ENCODE results near the gene CLCN7. TPM values are rescaled to one million over a fixed set of nuclear protein-coding genes. Genes with fewer than 3 reads are reported as not detected.

The CLCN7 gene
- total RNA-seq, 1 experiment from 2014 or later: 110 TPM

DNA sequence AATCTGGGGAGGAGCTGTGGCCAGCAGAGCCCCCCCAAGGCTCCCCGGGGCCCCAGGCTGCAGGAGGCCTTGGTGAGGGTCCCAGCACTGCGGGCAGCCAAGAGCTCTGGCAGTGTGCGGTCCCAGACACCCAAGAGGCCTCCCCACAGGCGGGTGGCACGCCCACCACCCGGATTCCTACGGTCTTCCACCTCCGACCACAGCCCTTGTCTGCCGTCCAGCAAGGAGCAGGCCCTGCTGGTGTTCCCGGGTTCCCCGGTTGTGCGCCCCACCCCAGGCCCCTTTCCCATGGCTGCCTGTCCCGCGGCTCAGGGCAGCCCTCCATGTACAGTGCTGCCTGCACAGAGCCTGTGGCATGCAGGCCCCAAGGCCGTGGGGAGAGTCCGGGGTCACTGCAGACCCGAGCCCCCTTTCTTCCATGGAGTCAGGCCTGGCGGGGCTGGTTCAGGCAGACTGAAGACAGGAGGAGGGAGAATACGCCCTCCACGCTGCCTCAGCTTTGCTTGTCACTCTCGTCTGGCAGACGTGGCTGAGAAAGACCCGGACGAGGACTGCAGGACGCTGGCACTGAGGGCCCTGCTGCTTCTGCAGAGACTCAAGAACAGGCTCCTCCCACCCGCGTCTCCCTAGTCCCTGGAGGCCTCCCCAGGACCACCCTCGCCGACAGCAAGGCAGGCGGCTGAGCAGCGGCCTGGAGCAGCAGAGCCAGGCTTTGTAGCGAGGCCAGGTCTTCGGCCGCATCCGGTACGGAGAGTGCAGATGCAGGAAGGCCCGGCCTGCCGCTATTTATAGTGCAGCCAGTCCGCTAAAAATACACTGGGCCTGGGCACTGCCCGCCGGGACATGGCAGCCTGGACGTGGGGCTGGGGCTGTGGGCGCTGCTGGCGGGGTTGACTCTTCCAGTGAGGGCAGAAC lies 34.7 kb upstream of the CLCN7 start:
- intact Hi-C loops (cut with micrococcal nuclease; ENCODE audit: unreplicated experiment): no loop called here
- no peaks in the 10 kb centered on the region for H3K79me2 ChIP-seq (ENCODE audit: low read depth)
- no peak overlapping the region for H3K4me2 ChIP-seq
- DNase-seq: no peak
- no peaks in the 10 kb centered on the region for H3K9me2 ChIP-seq (ENCODE audit: insufficient read depth)
- no peaks in the 10 kb centered on the region for H3K9me3 ChIP-seq (ENCODE audit: insufficient read depth, low read depth)
- H4K20me1 ChIP-seq (ENCODE audit: insufficient read depth): no peaks in the 10 kb centered on the region
- no peaks in the 10 kb centered on the region for H3K27me3 ChIP-seq (ENCODE audit: insufficient read depth, low read depth)
- no peaks in the 10 kb centered on the region for H3K36me3 ChIP-seq (ENCODE audit: low read depth)
- H3K27ac ChIP-seq: no peak overlapping the region
- POLR2A ChIA-PET (ENCODE audit: unreplicated experiment): no interaction called here
- TF ChIP-seq, protein P1, sequence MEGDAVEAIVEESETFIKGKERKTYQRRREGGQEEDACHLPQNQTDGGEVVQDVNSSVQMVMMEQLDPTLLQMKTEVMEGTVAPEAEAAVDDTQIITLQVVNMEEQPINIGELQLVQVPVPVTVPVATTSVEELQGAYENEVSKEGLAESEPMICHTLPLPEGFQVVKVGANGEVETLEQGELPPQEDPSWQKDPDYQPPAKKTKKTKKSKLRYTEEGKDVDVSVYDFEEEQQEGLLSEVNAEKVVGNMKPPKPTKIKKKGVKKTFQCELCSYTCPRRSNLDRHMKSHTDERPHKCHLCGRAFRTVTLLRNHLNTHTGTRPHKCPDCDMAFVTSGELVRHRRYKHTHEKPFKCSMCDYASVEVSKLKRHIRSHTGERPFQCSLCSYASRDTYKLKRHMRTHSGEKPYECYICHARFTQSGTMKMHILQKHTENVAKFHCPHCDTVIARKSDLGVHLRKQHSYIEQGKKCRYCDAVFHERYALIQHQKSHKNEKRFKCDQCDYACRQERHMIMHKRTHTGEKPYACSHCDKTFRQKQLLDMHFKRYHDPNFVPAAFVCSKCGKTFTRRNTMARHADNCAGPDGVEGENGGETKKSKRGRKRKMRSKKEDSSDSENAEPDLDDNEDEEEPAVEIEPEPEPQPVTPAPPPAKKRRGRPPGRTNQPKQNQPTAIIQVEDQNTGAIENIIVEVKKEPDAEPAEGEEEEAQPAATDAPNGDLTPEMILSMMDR (conservative IDR thresholded peaks at IDR 0.05): no peak
- TF ChIP-seq EZH2 (IDR thresholded peaks at IDR 0.05; ENCODE audit: low read depth): no peak
- H3K4me1 ChIP-seq (replicated peaks; ENCODE audit: insufficient read depth): no peaks in the 10 kb centered on the region
- CTCF ChIA-PET: no interaction called here
- no peak overlapping the region for H2AFZ ChIP-seq
- H3K4me3 ChIP-seq: no peak overlapping the region
- H3F3A ChIP-seq (ENCODE audit: insufficient read depth, low read depth): peaks cover 4% of the 10 kb centered on the region; the same call in 1 of the 2 replicates
- no TSS peak for BruUV-seq (replicated peaks)

GRCh38 chr16:1508494-1509187 lies 33.8 kb upstream of the CLCN7 start:
- H3K36me3 ChIP-seq (ENCODE audit: low read depth): no peaks in the 10 kb centered on the region

DNA sequence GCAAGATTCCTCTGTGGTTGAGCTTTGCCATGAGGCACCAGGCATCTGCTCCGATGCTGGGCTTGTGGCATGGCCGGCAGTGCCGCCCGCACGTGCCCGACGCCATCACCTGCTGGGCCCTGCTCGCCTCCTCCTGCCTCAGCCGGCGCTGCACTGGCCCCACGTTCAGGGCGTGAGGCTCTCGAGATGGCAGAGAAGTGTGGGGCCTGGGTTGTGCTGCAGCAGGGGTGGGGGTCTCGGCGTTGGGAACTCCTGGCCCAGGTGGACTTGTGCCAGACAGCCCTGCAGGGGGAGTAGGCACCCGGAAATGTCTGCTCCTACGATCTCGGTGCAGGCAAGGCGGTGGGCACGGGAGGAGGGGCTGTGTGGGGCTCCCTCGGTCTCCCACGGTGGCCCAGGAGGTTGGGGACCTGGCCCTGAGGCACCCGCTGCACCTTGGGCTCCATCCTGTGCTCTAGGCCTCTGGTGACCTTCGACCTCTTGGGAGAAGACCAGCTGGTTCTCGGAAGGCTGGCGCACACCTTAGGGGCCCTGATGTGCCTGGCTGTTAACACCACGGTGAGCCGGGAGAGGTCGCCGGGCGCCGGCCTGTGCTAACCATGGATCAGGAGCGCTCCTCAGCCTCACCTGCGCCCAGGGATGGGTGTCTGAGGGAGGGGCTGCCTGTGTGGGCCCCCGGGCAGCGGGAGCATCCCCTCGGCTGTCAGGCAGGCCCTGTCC lies 31.8 kb upstream of the CLCN7 start:
- no peaks in the 10 kb centered on the region for H3K4me1 ChIP-seq (replicated peaks; ENCODE audit: insufficient read depth)
- no TSS peak for BruUV-seq (replicated peaks)
- TF ChIP-seq, protein P1 (conservative IDR thresholded peaks at IDR 0.05): no peak
- TF ChIP-seq EZH2 (IDR thresholded peaks at IDR 0.05; ENCODE audit: low read depth): no peak
- POLR2A ChIA-PET (ENCODE audit: unreplicated experiment): no interaction called here
- DNase-seq: no peak
- CTCF ChIA-PET: no interaction called here
- no peak overlapping the region for H3K4me2 ChIP-seq
- H2AFZ ChIP-seq: no peak overlapping the region
- no peaks in the 10 kb centered on the region for H3K36me3 ChIP-seq (ENCODE audit: low read depth)
- H3K27ac ChIP-seq: no peak overlapping the region
- H3K27me3 ChIP-seq (ENCODE audit: insufficient read depth, low read depth): no peaks in the 10 kb centered on the region
- no peak overlapping the region for H3K4me3 ChIP-seq
- no peaks in the 10 kb centered on the region for H3F3A ChIP-seq (ENCODE audit: insufficient read depth, low read depth)
- intact Hi-C loops (cut with micrococcal nuclease; ENCODE audit: unreplicated experiment): no loop called here
- H3K79me2 ChIP-seq (ENCODE audit: low read depth): no peaks in the 10 kb centered on the region
- H4K20me1 ChIP-seq (ENCODE audit: insufficient read depth): no peaks in the 10 kb centered on the region
- no peaks in the 10 kb centered on the region for H3K9me3 ChIP-seq (ENCODE audit: insufficient read depth, low read depth)
- no peaks in the 10 kb centered on the region for H3K9me2 ChIP-seq (ENCODE audit: insufficient read depth)

More at GRCh38 chr16:1508494-1509187, 33.8 kb upstream of the CLCN7 start:
- Histone ChIP-seq H3K4me3 (no peak overlapping the region), H3K4me2 (no peak overlapping the region), H4K20me1 (ENCODE audit: insufficient read depth) (no peaks in the 10 kb centered on the region), H3K4me1 (replicated peaks; ENCODE audit: insufficient read depth) (no peaks in the 10 kb centered on the region), H3K9me2 (ENCODE audit: insufficient read depth) (no peaks in the 10 kb centered on the region), H3F3A (ENCODE audit: insufficient read depth, low read depth) (no peaks in the 10 kb centered on the region), H3K27me3 (ENCODE audit: insufficient read depth, low read depth) (no peaks in the 10 kb centered on the region), H2AFZ (no peak overlapping the region), H3K79me2 (ENCODE audit: low read depth) (no peaks in the 10 kb centered on the region), H3K27ac (no peak overlapping the region), H3K9me3 (ENCODE audit: insufficient read depth, low read depth) (no peaks in the 10 kb centered on the region)
- ChIA-PET POLR2A (ENCODE audit: unreplicated experiment) (no interaction called here), CTCF (no interaction called here)
- BruUV-seq (replicated peaks): no TSS peak
- intact Hi-C loops (cut with micrococcal nuclease; ENCODE audit: unreplicated experiment): no loop called here
- TF ChIP-seq, protein P1 (conservative IDR thresholded peaks at IDR 0.05): no peak
- no peak for TF ChIP-seq EZH2 (IDR thresholded peaks at IDR 0.05; ENCODE audit: low read depth)
- DNase-seq: no peak

Measured in PC-9 (cell line).